ENCODE results near the gene ATP8B1. TPM values are rescaled to one million over a fixed set of nuclear protein-coding genes. Genes with fewer than 3 reads are reported as not detected.
A peak's percentile ranks its signal among the peaks of the same experiment; 100 is the strongest.

ATP8B1 gene
- total RNA-seq, 4 donors from 2014 or later, result 97.3 to 115 (median 103) TPM

DNA sequence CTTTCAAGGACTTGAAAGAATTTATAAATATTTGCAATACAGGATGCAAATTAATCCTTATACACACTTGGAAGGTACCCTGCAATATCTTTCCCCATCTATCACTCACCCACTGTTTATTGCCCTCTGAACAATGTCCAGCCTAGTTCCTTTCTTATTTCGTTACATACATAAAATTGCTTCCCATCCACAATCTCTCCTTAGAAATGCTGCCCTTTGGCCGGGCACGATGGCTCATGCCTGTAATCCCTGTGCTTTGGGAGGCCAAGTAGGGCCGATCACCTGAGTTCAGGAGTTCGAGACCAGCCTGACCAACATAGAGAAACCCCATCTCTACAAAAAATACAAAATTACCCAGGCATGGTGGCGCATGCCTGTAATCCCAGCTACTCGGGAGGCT, 41.2 kb upstream of the ATP8B1 start:
- H3K4me3 ChIP-seq, result no peak overlapping the region
- no peaks in the 10 kb centered on the region for H3K9me3 ChIP-seq
- H3K4me1 ChIP-seq, result no peaks in the 10 kb centered on the region
- H3K36me3 ChIP-seq, result no peaks in the 10 kb centered on the region
- H3K27me3 ChIP-seq, result no peaks in the 10 kb centered on the region
- DNase-seq, result peak in 2 of 3 donors; percentile 61 to 77
- no peak overlapping the region for H3K27ac ChIP-seq
- TF ChIP-seq, protein P1, sequence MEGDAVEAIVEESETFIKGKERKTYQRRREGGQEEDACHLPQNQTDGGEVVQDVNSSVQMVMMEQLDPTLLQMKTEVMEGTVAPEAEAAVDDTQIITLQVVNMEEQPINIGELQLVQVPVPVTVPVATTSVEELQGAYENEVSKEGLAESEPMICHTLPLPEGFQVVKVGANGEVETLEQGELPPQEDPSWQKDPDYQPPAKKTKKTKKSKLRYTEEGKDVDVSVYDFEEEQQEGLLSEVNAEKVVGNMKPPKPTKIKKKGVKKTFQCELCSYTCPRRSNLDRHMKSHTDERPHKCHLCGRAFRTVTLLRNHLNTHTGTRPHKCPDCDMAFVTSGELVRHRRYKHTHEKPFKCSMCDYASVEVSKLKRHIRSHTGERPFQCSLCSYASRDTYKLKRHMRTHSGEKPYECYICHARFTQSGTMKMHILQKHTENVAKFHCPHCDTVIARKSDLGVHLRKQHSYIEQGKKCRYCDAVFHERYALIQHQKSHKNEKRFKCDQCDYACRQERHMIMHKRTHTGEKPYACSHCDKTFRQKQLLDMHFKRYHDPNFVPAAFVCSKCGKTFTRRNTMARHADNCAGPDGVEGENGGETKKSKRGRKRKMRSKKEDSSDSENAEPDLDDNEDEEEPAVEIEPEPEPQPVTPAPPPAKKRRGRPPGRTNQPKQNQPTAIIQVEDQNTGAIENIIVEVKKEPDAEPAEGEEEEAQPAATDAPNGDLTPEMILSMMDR (IDR thresholded peaks at IDR 0.05), result no peak
- TF ChIP-seq POLR2A (IDR thresholded peaks at IDR 0.05), result no peak

DNA sequence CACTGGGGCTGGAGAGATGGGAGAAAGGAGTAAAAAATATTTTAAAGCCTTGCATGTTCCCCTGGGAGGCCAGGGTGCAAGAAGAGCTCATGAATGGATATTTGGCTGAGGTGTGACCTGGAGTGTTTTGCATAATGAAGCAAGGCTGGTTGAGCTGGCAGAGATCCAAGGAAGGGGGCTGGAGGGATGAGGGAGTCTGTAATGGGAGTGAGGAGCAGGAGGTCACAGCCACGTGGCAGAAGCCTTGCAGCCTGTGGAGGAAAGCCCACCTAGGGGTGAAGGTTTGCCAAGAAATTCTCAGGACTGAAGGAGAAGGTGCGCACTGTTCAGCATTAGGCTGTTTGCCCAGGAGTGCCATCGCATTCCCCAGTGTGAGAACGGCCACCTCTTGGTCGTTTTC, 40.3 kb upstream of the ATP8B1 start:
- Histone ChIP-seq H3K9me3 (no peaks in the 10 kb centered on the region), H3K27ac (no peak overlapping the region), H3K4me3 (no peak overlapping the region), H3K27me3 (no peaks in the 10 kb centered on the region), H3K36me3 (no peaks in the 10 kb centered on the region), H3K4me1 (no peaks in the 10 kb centered on the region)
- no peak for DNase-seq
- TF ChIP-seq, protein P1 (IDR thresholded peaks at IDR 0.05), result no peak
- no peak for TF ChIP-seq POLR2A (IDR thresholded peaks at IDR 0.05)

GRCh38 chr18:57841568-57841967, 38.5 kb upstream of the ATP8B1 start:
- H3K4me1 ChIP-seq, result no peaks in the 10 kb centered on the region

GRCh38 chr18:57839942-57840381, 36.8 kb upstream of the ATP8B1 start:
- Histone ChIP-seq H3K4me3 (no peak overlapping the region), H3K4me1 (no peaks in the 10 kb centered on the region), H3K36me3 (no peaks in the 10 kb centered on the region), H3K9me3 (no peaks in the 10 kb centered on the region), H3K27ac (no peak overlapping the region), H3K27me3 (no peaks in the 10 kb centered on the region)
- TF ChIP-seq, protein P1 (IDR thresholded peaks at IDR 0.05), result no peak
- no peak for TF ChIP-seq POLR2A (IDR thresholded peaks at IDR 0.05)
- no peak for DNase-seq

More at GRCh38 chr18:57841568-57841967, 38.5 kb upstream of the ATP8B1 start:
- no peaks in the 10 kb centered on the region for H3K36me3 ChIP-seq
- no peak overlapping the region for H3K4me3 ChIP-seq
- TF ChIP-seq, protein P1 (IDR thresholded peaks at IDR 0.05), result no peak
- TF ChIP-seq POLR2A (IDR thresholded peaks at IDR 0.05), result no peak
- DNase-seq, result no peak
- H3K27ac ChIP-seq, result no peak overlapping the region
- H3K27me3 ChIP-seq, result no peaks in the 10 kb centered on the region
- H3K9me3 ChIP-seq, result no peaks in the 10 kb centered on the region

DNA sequence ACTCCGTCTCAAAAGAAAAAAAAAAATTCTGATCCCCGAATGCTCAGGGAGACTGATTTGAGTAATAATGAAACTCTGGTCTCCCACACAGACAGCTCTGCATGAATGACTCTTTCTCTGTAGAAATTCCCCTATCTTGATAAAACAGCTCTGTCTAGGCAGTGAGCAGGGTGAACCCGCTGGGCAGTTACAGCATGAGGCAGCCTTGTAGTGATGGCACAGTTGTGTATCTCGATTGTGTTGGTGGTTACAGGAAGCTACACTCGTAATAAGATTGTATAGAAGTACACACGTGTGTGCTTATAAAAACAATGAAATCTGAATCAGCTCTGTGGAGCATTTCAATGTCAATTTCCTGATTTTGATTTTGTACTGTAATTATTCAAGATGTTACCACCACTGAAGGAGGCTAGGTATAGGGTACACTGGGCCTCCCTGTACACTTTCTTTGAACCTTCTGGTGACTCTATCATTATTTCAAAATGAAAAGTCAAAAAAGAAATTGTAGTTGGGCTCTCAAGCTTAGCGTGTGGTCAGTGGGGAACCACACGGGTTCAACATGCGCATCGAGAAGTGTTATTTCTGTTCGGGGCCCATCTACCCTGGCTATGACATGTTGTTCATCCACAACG, 34.9 kb upstream of the ATP8B1 start:
- H3K4me3 ChIP-seq, result no peak overlapping the region
- H3K36me3 ChIP-seq, result no peaks in the 10 kb centered on the region
- H3K9me3 ChIP-seq, result no peaks in the 10 kb centered on the region
- DNase-seq, result peak in 1 of 3 donors; percentile 42
- no peak for TF ChIP-seq POLR2A (IDR thresholded peaks at IDR 0.05)
- TF ChIP-seq, protein P1 (IDR thresholded peaks at IDR 0.05), result no peak
- H3K4me1 ChIP-seq, result no peaks in the 10 kb centered on the region
- H3K27ac ChIP-seq, result peak overlapping the region in 1 of 4 donors; percentile 6
- no peaks in the 10 kb centered on the region for H3K27me3 ChIP-seq
